Activated CD4-positive, alpha-beta T cell treated with anti-CD3 and anti-CD28 coated beads for 36 hours (primary cell): ENCODE data around the gene PPDPF. TPM values are rescaled to one million over a fixed set of nuclear protein-coding genes. Genes with fewer than 3 reads are reported as not detected.

Source experiments
- ATAC-seq: fragments of 200-7000 bp; cut with Tn5 transposase; one replicate; pipeline ENCODE4 v1.10.0; 2021; ENCODE audit warnings: mild to moderate bottlenecking, moderate library complexity
- CTCF ChIA-PET: fragments of 350-600 bp; sonication (Branson Sonifier 250); formaldehyde crosslinking; loops from one replicate; lab custom pipeline; 2021; ENCODE audit warnings: antibody characterized with exemption; lab: Charles Lee
- POLR2A ChIA-PET: fragments of 350-600 bp; sonication (Branson Sonifier 250); formaldehyde crosslinking; loops from one replicate; lab custom pipeline; 2021; ENCODE audit warnings: antibody characterized with exemption, inconsistent platforms; lab: Charles Lee
- DNase-seq: peaks from one replicate; pipeline ENCODE4 v3.0.0-alpha.2; 2020
- H3K27ac Mint-ChIP-seq: one replicate; pipeline ENCODE4 v1.8.0; 2021; ENCODE audit warnings: mixed read lengths
- H3K27me3 Mint-ChIP-seq: one replicate; pipeline ENCODE4 v1.8.0; 2021; ENCODE audit warnings: mixed read lengths
- H3K36me3 Mint-ChIP-seq: one replicate; pipeline ENCODE4 v1.8.0; 2021; ENCODE audit warnings: low read depth, mixed read lengths
- H3K4me1 Mint-ChIP-seq: one replicate; pipeline ENCODE4 v1.8.0; 2021; ENCODE audit warnings: mixed read lengths
- H3K4me3 Mint-ChIP-seq: one replicate; pipeline ENCODE4 v1.8.0; 2021; ENCODE audit warnings: mild to moderate bottlenecking, moderate library complexity, mixed read lengths
- H3K9me3 Mint-ChIP-seq: one replicate; pipeline ENCODE4 v1.8.0; 2021; ENCODE audit warnings: low read depth, mixed read lengths
- intact Hi-C, 2 experiments: fragments of 100-400 bp; cut with DNase I in 1 of 2; cut with micrococcal nuclease in 1 of 2; formaldehyde crosslinking; loops; one replicate each; pipeline versions ENCODE4 v1.14.2 to v1.15.1; 2022 to 2024; cut with DNase I, micrococcal nuclease
- total RNA-seq, 2 experiments: library from RNA; stranded (reverse); gene quantifications; one replicate each; pipeline ENCODE4 v1.2.3, GENCODE V29; 2021

Gene PPDPF
- total RNA-seq, 2 experiments from 2014 or later, result 119 to 133 TPM

- H3K9me3 Mint-ChIP-seq, result no peaks in the 10 kb centered on the region
- intact Hi-C loops, result no loop called here
- no peak overlapping the region for H3K27ac Mint-ChIP-seq
- ATAC-seq (no peak), DNase-seq (no peak)
- no peaks in the 10 kb centered on the region for H3K36me3 Mint-ChIP-seq
- ChIA-PET CTCF (no interaction called here), POLR2A (no interaction called here)
- H3K4me1 Mint-ChIP-seq, result peaks cover 5% of the 10 kb centered on the region
- no peaks in the 10 kb centered on the region for H3K27me3 Mint-ChIP-seq
- H3K4me3 Mint-ChIP-seq, result no peak overlapping the region
These were observed 21.5 kb downstream of the PPDPF start for GRCh38 chr20:63542031-63542559.

GRCh38 chr20:63542696-63543095 lies 22.1 kb downstream of the PPDPF start:
- no peak for ATAC-seq
- no peaks in the 10 kb centered on the region for H3K9me3 Mint-ChIP-seq
- no peak for DNase-seq
- POLR2A ChIA-PET, result no interaction called here
- H3K27me3 Mint-ChIP-seq, result no peaks in the 10 kb centered on the region
- intact Hi-C loops, result no loop called here
- peaks cover 4% of the 10 kb centered on the region for H3K4me1 Mint-ChIP-seq
- no peak overlapping the region for H3K4me3 Mint-ChIP-seq
- no peak overlapping the region for H3K27ac Mint-ChIP-seq
- H3K36me3 Mint-ChIP-seq, result no peaks in the 10 kb centered on the region
- CTCF ChIA-PET, result interaction anchor here (0.6 kb wide), 1 partner anchor 107 kb away, joined by 4 read pairs; no protein-coding TSS in a partner anchor

- H3K27ac Mint-ChIP-seq, result no peak overlapping the region
- CTCF ChIA-PET, result interaction anchor here (0.6 kb wide), 1 partner anchor 107 kb away, joined by 4 read pairs; no protein-coding TSS in a partner anchor
- peaks cover 3% of the 10 kb centered on the region for H3K4me1 Mint-ChIP-seq
- ATAC-seq (no peak), DNase-seq (no peak)
- no peak overlapping the region for H3K4me3 Mint-ChIP-seq
- H3K36me3 Mint-ChIP-seq, result no peaks in the 10 kb centered on the region
- intact Hi-C loops, result no loop called here
- POLR2A ChIA-PET, result no interaction called here
- H3K9me3 Mint-ChIP-seq, result no peaks in the 10 kb centered on the region
- no peaks in the 10 kb centered on the region for H3K27me3 Mint-ChIP-seq
These were observed 22.6 kb downstream of the PPDPF start for GRCh38 chr20:63543131-63543530.

GRCh38 chr20:63543733-63544132 lies 23.2 kb downstream of the PPDPF start:
- ChIA-PET CTCF (interaction anchor here (0.6 kb wide), 1 partner anchor 139 kb away, joined by 3 read pairs; no protein-coding TSS in a partner anchor), POLR2A (no interaction called here)
- intact Hi-C loops, result no loop called here
- Mint-ChIP-seq H3K36me3 (no peaks in the 10 kb centered on the region), H3K27ac (no peak overlapping the region), H3K9me3 (no peaks in the 10 kb centered on the region), H3K4me3 (no peak overlapping the region), H3K27me3 (no peaks in the 10 kb centered on the region), H3K4me1 (peaks cover under 1% of the 10 kb centered on the region)
- DNase-seq, result no peak
- ATAC-seq, result no peak

GRCh38 chr20:63544241-63544957 lies 23.8 kb downstream of the PPDPF start:
- Mint-ChIP-seq H3K27me3 (no peaks in the 10 kb centered on the region), H3K36me3 (no peaks in the 10 kb centered on the region), H3K9me3 (no peaks in the 10 kb centered on the region), H3K27ac (no peak overlapping the region), H3K4me3 (no peak overlapping the region), H3K4me1 (peaks cover under 1% of the 10 kb centered on the region)
- no peak for DNase-seq
- ATAC-seq, result no peak
- intact Hi-C loops, result no loop called here
- CTCF ChIA-PET, result interaction anchor here (0.6 to 0.7 kb wide), 2 partner anchors 138 to 438 kb away, joined by 3 read pairs; no protein-coding TSS in a partner anchor
- POLR2A ChIA-PET, result no interaction called here

GRCh38 chr20:63544958-63545516 lies 24.5 kb downstream of the PPDPF start:
- Mint-ChIP-seq H3K4me3 (no peak overlapping the region), H3K9me3 (no peaks in the 10 kb centered on the region), H3K27me3 (no peaks in the 10 kb centered on the region), H3K27ac (no peak overlapping the region), H3K36me3 (no peaks in the 10 kb centered on the region), H3K4me1 (peaks cover 2% of the 10 kb centered on the region)
- ATAC-seq, result no peak
- ChIA-PET POLR2A (no interaction called here), CTCF (interaction anchor here (0.7 kb wide), 1 partner anchor 438 kb away, joined by 3 read pairs; no protein-coding TSS in a partner anchor)
- intact Hi-C loops, result no loop called here
- DNase-seq, result no peak

GRCh38 chr20:63545814-63546213 lies 25.2 kb downstream of the PPDPF start:
- no peak for ATAC-seq
- H3K27me3 Mint-ChIP-seq, result no peaks in the 10 kb centered on the region
- no peaks in the 10 kb centered on the region for H3K9me3 Mint-ChIP-seq
- ChIA-PET POLR2A (interaction anchor here (1.2 kb wide), 1 partner anchor 16 kb away, joined by 8 read pairs; no protein-coding TSS in a partner anchor), CTCF (interaction anchor here (1.5 kb wide), 1 partner anchor 9 kb away, joined by 7 read pairs; the partner anchor contains the start of gene PTK6)
- H3K4me3 Mint-ChIP-seq, result no peak overlapping the region
- no peak for DNase-seq
- no peak overlapping the region for H3K27ac Mint-ChIP-seq
- no peaks in the 10 kb centered on the region for H3K36me3 Mint-ChIP-seq
- intact Hi-C loops, result no loop called here
- peaks cover 2% of the 10 kb centered on the region for H3K4me1 Mint-ChIP-seq

- H3K4me3 Mint-ChIP-seq, result no peak overlapping the region
- ChIA-PET CTCF (interaction anchor here (1.5 kb wide), 1 partner anchor 9 kb away, joined by 7 read pairs; the partner anchor contains the start of gene PTK6), POLR2A (interaction anchor here (0.6 to 1.2 kb wide), 2 partner anchors 10 to 17 kb away, joined by 3 to 8 read pairs; no protein-coding TSS in a partner anchor)
- peaks cover 2% of the 10 kb centered on the region for H3K4me1 Mint-ChIP-seq
- no peaks in the 10 kb centered on the region for H3K27me3 Mint-ChIP-seq
- no peak for DNase-seq
- H3K9me3 Mint-ChIP-seq, result no peaks in the 10 kb centered on the region
- no peaks in the 10 kb centered on the region for H3K36me3 Mint-ChIP-seq
- intact Hi-C loops, result no loop called here
- no peak overlapping the region for H3K27ac Mint-ChIP-seq
- ATAC-seq, result no peak
These were observed 25.8 kb downstream of the PPDPF start for GRCh38 chr20:63546256-63546955.

- ATAC-seq, result no peak
- no peak overlapping the region for H3K27ac Mint-ChIP-seq
- no peaks in the 10 kb centered on the region for H3K27me3 Mint-ChIP-seq
- ChIA-PET POLR2A (interaction anchor here (0.6 kb wide), 1 partner anchor 11 kb away, joined by 3 read pairs; no protein-coding TSS in a partner anchor), CTCF (interaction anchor here (1.5 kb wide), 1 partner anchor 10 kb away, joined by 7 read pairs; the partner anchor contains the start of gene PTK6)
- intact Hi-C loops, result no loop called here
- H3K36me3 Mint-ChIP-seq, result no peaks in the 10 kb centered on the region
- DNase-seq, result no peak
- H3K9me3 Mint-ChIP-seq, result no peaks in the 10 kb centered on the region
- H3K4me3 Mint-ChIP-seq, result no peak overlapping the region
- peaks cover 2% of the 10 kb centered on the region for H3K4me1 Mint-ChIP-seq
These were observed 26.6 kb downstream of the PPDPF start for GRCh38 chr20:63546956-63547724.

- peaks cover 7% of the 10 kb centered on the region for H3K4me1 Mint-ChIP-seq
- no peaks in the 10 kb centered on the region for H3K36me3 Mint-ChIP-seq
- ChIA-PET POLR2A (no interaction called here), CTCF (no interaction called here)
- H3K27me3 Mint-ChIP-seq, result no peaks in the 10 kb centered on the region
- no peak within 1 kb of the TSS for H3K27ac Mint-ChIP-seq
- H3K4me3 Mint-ChIP-seq, result no peak within 1 kb of the TSS
- ATAC-seq, result no peak
- H3K9me3 Mint-ChIP-seq, result no peaks in the 10 kb centered on the region
- intact Hi-C loops, result no loop called here
- DNase-seq, result no peak
These were observed 27.3 kb downstream of the PPDPF start, which contains the start of gene SRMS for GRCh38 chr20:63547725-63548480. Gene SRMS, minus strand, starts transcription at chr20:63547749. Its CDS starts 286 bp downstream, at chr20:63547463.
